ENCODE data around the gene NIP7.

GRCh38 chr16:69325784-69326171, 13.8 kb upstream of the NIP7 start:
- TF ChIP-seq CTCF (conservative IDR thresholded peaks at IDR 0.05; ENCODE audit: low read depth, low read length) (no peak), RFX5 (IDR thresholded peaks at IDR 0.05; ENCODE audit: low read depth, low read length) (no peak), POLR2A (IDR thresholded peaks at IDR 0.05; ENCODE audit: low read depth, low read length) (no peak), MAZ (IDR thresholded peaks at IDR 0.05; ENCODE audit: borderline replicate concordance, low read depth, low read length) (no peak), RAD21 (IDR thresholded peaks at IDR 0.05; ENCODE audit: low read length) (no peak), ELK1 (IDR thresholded peaks at IDR 0.05; ENCODE audit: borderline replicate concordance, low read depth, low read length) (no peak), RCOR1 (IDR thresholded peaks at IDR 0.05; ENCODE audit: insufficient replicate concordance, low read length) (no peak)

All from IMR-90 (cell line).